MCF 10A (cell line): ENCODE data around the gene RGS9BP. TPM values are rescaled to one million over a fixed set of nuclear protein-coding genes. Genes with fewer than 3 reads are reported as not detected.

Experiments used
- BruUV-seq: library from RNA; stranded (reverse); fragments of 400-500 nt; replicated peaks from 2 replicates; lab custom pipeline; 2021; lab: Mats Ljungman, UMichigan
- CTCF ChIA-PET: fragments of 300-600 bp; sonication (Branson Sonifier 250); formaldehyde crosslinking; extraction: SDS; loops from one replicate; lab custom pipeline; 2021; ENCODE audit warnings: antibody characterized with exemption, inconsistent platforms; lab: Yijun Ruan, JAX
- POLR2A ChIA-PET: fragments of 300-600, 350-650 bp; sonication (Branson Sonifier 250); formaldehyde crosslinking; extraction: SDS; loops from one replicate; lab custom pipeline; 2020; ENCODE audit warnings: antibody characterized with exemption, inconsistent platforms; lab: Yijun Ruan, JAX
- DNase-seq: peaks from one replicate; pipeline ENCODE4 v3.0.0-alpha.2; 2018; ENCODE audit not compliant: unreplicated experiment
- H3K27ac Mint-ChIP-seq: one replicate; pipeline ENCODE4 v1.8.0; 2022; ENCODE audit warnings: mild to moderate bottlenecking, low read depth, mixed read lengths; ENCODE audit not compliant: unreplicated experiment
- H3K27me3 Mint-ChIP-seq: one replicate; pipeline ENCODE4 v1.8.0; 2022; ENCODE audit warnings: mixed read lengths; ENCODE audit not compliant: insufficient read depth, unreplicated experiment
- H3K36me3 Mint-ChIP-seq: one replicate; pipeline ENCODE4 v1.8.0; 2022; ENCODE audit warnings: mild to moderate bottlenecking, moderate library complexity, mixed read lengths; ENCODE audit not compliant: insufficient read depth, unreplicated experiment
- H3K4me1 Mint-ChIP-seq: one replicate; pipeline ENCODE4 v1.8.0; 2022; ENCODE audit warnings: mixed read lengths; ENCODE audit not compliant: insufficient read depth, unreplicated experiment
- H3K4me3 Mint-ChIP-seq: one replicate; pipeline ENCODE4 v1.8.0; 2022; ENCODE audit warnings: mild to moderate bottlenecking, moderate library complexity, mixed read lengths; ENCODE audit not compliant: unreplicated experiment
- H3K9me3 Mint-ChIP-seq: one replicate; pipeline ENCODE4 v1.8.0; 2022; ENCODE audit warnings: mixed read lengths; ENCODE audit not compliant: unreplicated experiment
- CTCF ChIP-seq: fragments of 200-600 bp; IDR thresholded peaks from one replicate; pipeline ENCODE4 v1.8.0; 2022; ENCODE audit warnings: antibody characterized with exemption, mild to moderate bottlenecking; ENCODE audit not compliant: unreplicated experiment
- intact Hi-C: fragments of 100-400 bp; cut with micrococcal nuclease; formaldehyde crosslinking; loops from 2 replicates; pipeline ENCODE4 v1.14.1; 2022
- total RNA-seq: library from RNA; stranded (reverse); gene quantifications from 2 replicates; pipeline ENCODE4 v1.2.3, GENCODE V29; 2022

The RGS9BP gene
- total RNA-seq, 1 experiment from 2014 or later, result 0.16 TPM

GRCh38 chr19:32646556-32646955, 29.1 kb upstream of the RGS9BP start:
- TF ChIP-seq CTCF, result no peak
- no peaks in the 10 kb centered on the region for H3K4me1 Mint-ChIP-seq
- no peaks in the 10 kb centered on the region for H3K9me3 Mint-ChIP-seq
- no peak overlapping the region for H3K27ac Mint-ChIP-seq
- ChIA-PET CTCF (interaction anchor here (0.5 kb wide), 1 partner anchor 45 kb away, joined by 3 read pairs; the partner anchor contains the start of gene NUDT19), POLR2A (no interaction called here)
- no peak for DNase-seq
- intact Hi-C loops, result no loop called here
- no peak overlapping the region for H3K4me3 Mint-ChIP-seq
- no TSS peak for BruUV-seq
- peaks cover 61% of the 10 kb centered on the region for H3K36me3 Mint-ChIP-seq
- H3K27me3 Mint-ChIP-seq, result no peaks in the 10 kb centered on the region

DNA sequence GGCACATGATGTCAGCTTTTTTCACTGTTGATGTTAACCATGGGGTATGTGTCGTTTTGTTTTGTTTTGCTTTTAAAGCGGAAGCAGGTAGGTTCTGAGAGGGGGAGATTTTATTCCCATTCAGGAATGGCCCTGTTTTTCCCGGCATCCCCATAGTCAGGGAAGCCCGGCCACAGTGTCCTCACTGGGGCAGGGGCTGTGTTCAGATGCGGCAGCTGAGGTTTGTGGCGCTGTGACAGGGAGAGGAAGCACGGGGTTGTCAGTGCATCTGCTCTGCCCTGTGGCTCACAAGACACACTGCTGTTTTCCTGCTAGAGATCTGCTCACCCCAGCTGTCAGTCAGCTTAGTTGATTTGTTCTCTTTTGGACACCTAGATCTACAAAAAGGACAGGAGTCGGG, 28.3 kb upstream of the RGS9BP start:
- H3K4me1 Mint-ChIP-seq, result no peaks in the 10 kb centered on the region

GRCh38 chr19:32649751-32650150, 25.9 kb upstream of the RGS9BP start:
- no TSS peak for BruUV-seq
- Mint-ChIP-seq H3K9me3 (no peaks in the 10 kb centered on the region), H3K27me3 (no peaks in the 10 kb centered on the region), H3K4me1 (no peaks in the 10 kb centered on the region), H3K4me3 (no peak overlapping the region), H3K27ac (no peak overlapping the region), H3K36me3 (peaks cover 41% of the 10 kb centered on the region)
- DNase-seq, result no peak
- POLR2A ChIA-PET, result no interaction called here
- intact Hi-C loops, result no loop called here
- CTCF ChIA-PET, result no interaction called here
- TF ChIP-seq CTCF, result no peak

More for the DNA sequence above, 28.3 kb upstream of the RGS9BP start:
- no peak overlapping the region for H3K27ac Mint-ChIP-seq
- intact Hi-C loops, result no loop called here
- POLR2A ChIA-PET, result interaction anchor here (0.6 kb wide), 1 partner anchor 44 kb away, joined by 3 read pairs; the partner anchor contains the start of gene NUDT19
- no peak for TF ChIP-seq CTCF
- no peak for DNase-seq
- BruUV-seq, result no TSS peak
- H3K27me3 Mint-ChIP-seq, result no peaks in the 10 kb centered on the region
- CTCF ChIA-PET, result no interaction called here
- peaks cover 53% of the 10 kb centered on the region for H3K36me3 Mint-ChIP-seq
- no peaks in the 10 kb centered on the region for H3K9me3 Mint-ChIP-seq
- no peak overlapping the region for H3K4me3 Mint-ChIP-seq

DNA sequence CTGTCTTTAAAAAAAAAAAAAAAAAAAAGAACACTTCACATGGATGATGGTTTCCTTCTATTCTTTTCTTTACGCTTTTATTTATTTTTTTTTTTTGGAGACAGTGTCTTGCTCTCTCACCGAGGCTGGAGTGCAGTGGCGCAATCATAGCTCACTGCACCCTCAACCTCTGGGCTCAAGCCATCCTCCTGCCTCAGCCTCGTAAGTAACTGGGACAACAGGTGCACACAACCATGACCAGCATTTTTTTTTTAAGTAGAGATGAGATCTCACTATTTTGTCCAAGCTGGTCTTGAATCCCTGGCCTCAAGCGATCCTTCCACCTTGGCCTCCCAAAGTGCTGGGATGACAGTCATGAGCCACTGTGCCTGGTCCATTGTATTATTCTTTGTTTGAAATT, 25.0 kb upstream of the RGS9BP start:
- no peaks in the 10 kb centered on the region for H3K4me1 Mint-ChIP-seq
- H3K36me3 Mint-ChIP-seq, result peaks cover 46% of the 10 kb centered on the region
- intact Hi-C loops, result no loop called here
- DNase-seq, result no peak
- no peak overlapping the region for H3K4me3 Mint-ChIP-seq
- BruUV-seq, result no TSS peak
- H3K9me3 Mint-ChIP-seq, result no peaks in the 10 kb centered on the region
- no peak for TF ChIP-seq CTCF
- POLR2A ChIA-PET, result no interaction called here
- H3K27ac Mint-ChIP-seq, result no peak overlapping the region
- CTCF ChIA-PET, result interaction anchor here (0.6 kb wide), 2 partner anchors 47 to 174 kb away, joined by 3 read pairs; no protein-coding TSS in a partner anchor
- no peaks in the 10 kb centered on the region for H3K27me3 Mint-ChIP-seq
